GM18907 (cell line): Measurements from ENCODE around the gene SYPL1.

Experiments used
- ATAC-seq: cut with Tn5 transposase; IDR thresholded peaks from one replicate; pipeline ENCODE4 v1.9.1; 2021; ENCODE audit warnings: mild to moderate bottlenecking, moderate library complexity; ENCODE audit not compliant: unreplicated experiment

Gene SYPL1

DNA sequence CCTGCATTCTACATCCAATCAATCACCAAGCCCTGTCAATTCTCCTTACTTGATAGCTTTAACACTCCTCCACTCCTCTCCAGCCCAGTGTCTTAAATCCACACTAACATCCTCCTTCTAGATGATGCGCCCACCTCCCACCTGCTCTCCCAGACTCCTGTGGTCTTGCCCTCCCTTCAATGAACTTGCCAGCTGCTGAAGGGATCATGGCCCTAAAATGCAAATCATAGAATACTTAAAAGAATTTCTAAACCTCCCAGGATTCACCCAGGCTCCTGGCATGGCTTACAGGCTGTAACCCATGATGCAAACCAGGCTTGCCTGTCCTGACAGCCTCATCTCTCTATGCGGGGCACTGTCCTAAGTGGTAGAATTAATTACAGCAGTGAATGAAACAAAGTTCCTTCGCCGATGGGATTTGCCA, 43.6 kb downstream of the SYPL1 start:
- ATAC-seq, result no peak

DNA sequence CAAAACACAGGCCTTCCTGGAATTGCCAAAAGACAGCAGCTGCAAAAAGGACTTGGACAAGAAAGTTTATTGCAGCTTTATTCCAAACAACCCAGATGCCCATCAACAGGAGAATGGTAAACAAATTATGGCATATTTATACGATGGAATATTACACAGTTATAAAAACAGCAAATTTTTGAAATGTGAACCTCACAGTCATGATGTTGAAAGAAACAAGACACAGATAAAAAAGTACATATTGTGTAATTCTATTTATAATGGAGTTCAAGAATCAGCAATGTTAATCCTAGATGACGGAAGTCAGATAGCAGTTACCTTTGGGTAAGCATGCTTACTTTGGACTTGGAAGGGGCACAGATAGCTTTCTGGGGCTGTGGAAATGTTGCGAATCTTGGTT, 44.4 kb downstream of the SYPL1 start:
- no peak for ATAC-seq

DNA sequence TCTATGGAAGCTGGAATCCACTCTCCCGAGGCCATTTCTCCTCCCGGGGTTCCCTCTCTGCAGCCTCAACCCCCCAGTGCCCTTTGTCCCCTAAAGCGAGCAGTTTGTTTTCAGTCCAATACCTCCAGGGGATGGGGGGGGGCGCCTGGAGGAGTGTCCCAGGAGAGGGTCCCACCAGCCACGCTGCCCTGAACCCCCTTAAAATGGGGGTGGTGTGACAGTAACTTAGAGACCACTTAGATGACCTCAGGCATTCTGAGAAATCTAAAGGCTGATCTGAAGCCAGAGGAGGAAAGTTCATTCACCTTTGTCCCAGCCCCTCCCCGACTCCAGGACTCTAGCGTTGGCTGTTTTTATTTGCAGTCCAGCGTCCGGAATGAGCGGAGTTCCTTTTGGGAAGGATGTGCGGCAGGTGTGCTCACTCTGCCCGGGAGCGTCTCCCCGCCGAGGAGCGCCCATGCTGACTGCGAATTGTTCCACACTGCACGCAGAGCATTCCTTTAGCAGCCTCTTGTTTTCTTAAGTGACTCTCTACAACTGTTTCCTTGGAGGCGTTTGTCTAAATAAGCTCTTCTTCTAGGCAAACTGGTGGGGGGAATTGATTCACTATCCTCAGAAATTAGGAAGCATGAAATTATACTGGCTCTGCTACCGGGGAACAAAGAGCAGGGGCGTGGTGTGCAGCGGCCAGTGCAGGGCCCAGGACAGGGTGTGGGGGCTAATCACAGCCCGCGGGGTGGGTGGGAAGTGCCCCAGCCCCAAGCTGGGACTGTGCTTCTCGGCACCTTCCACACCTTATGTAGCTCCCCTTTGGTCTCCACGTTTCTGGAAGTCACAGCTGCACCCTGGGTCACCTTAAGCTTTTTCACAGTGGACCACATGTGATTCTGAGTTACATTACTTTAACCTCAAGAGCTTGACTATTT, 46.3 kb downstream of the SYPL1 start:
- no peak for ATAC-seq

DNA sequence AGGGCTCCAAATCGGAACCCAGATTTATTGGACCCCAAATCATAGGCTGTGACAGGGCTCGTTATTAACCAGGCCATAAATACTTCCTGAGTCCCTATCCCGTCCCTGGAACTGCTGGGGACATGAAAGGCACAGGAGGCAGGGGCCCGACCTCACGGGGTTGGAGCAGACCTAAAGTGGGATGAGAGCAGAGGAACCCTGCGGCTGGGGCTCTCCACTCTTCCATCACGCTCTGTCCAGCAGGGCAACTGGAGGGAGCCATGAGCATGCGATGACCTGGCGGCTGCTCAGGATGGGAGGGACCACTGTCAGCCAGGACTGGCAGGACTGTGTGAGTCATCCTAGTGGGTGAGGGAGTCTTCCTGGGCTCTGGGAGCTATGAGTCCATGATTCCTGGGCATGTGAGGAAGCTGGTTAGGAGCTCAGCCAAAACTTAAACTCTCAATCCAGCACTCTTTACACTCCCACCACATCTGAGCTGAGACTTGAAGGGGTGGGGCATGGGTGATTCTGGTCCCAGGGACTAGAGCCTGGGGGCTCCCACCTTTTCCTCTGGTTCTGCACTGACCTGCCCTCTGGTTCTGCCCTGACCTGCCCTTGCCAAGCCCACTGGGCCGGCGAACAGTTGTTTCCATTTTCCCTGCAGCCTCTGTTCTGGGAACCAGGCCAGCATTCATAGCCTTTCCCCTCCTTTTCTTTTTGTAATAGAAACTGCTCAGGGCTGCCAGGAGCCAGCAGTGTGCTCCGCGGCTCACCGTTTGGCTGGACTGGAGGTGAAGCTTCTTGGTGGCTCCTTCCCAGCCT, 47.1 kb downstream of the SYPL1 start:
- ATAC-seq, result no peak

DNA sequence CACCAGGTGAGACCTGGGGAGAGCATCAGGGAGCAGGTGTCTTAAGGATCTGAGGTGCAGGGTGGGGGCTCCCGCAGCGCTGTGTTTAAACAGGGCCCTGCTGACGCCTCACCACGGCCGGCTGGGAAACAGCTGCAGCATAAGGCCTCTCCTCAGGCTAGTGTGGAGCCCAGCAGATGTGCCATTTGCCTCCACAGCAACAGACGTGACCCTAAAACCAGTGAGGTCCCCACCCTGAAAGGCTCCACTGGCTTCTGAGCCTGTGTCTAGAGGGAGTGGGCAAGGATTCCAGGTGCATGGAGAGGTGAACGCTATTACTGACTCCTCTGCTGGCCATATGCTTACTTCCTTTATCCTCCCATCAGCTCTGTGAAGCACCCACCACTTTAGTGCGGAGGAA, 47.8 kb downstream of the SYPL1 start:
- no peak for ATAC-seq

DNA sequence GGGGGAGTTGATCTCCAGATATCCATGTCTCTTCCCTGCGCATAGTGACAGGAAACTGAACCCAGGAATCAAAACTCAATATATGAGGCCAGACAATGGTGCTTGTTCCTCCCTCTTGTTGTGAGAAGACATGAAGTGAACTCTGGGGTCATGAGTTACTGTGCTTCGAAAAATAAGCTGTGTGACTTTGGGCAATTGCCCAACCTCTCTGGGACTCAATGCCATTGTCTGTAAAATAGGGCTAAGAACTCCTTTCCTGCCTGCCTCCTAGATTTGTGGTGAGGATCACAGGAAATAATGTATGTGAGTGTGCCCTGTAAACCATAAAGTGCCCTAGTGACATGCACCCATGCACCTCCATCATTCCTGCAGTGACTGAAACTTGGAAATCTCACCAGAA, 48.4 kb downstream of the SYPL1 start:
- ATAC-seq, result no peak

DNA sequence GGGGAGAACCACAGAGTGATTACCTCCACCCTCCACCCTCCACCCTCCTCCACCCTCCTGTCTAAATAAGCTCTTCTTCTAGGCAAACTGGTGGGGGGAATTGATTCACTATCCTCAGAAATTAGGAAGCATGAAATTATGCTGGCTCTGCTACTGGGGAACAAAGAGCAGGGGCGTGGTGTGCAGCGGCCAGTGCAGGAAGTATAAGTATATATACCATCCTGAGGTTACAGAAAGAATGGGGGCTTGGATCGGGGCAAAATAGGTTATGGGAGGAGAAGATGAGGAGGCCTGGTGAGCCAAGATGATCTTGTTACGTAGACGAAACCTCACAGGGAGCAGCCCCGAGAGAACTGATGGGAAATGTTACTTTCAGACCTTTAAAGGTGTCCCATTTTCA, 49.1 kb downstream of the SYPL1 start:
- ATAC-seq, result no peak

DNA sequence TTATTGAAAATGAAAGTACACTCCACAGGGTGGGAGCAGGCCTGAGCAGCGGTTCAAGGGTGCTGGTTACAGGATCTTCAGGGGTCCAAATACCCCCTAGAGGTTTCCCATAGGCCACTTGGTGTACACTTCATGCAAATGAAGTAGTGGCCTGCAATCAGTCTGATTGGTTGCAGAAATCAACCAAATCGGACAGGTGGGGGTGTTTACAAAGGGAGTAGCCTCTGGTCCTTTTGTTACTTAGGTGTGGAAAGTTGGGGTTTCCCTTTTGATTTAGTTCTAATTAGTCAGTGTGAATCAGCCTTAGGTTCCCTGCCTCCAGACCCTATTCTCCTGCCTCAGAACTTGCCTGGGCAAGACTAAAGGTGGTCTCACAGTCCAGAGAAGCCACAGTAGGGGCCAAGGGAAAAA, 49.6 kb downstream of the SYPL1 start:
- no peak for ATAC-seq

DNA sequence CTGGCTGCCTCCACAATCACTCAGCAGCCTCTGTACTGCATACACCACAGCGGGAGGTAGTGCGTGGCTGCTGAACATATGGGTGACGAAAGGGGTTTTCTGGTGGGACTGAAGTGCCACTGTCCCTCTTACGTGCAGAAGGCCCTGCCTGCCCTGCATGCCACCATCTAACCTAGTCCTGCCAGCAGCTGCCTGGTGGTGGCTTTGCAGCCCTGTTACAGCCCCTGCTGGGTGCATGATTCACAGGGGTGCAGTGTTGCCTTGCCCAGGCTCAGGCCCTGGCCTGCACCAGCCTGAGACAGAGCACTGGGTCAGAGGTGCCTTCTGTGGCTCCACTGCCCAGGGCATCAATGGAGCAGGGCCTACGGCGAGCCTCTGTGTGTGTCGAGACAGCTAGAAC, 50.1 kb downstream of the SYPL1 start:
- ATAC-seq, result no peak

DNA sequence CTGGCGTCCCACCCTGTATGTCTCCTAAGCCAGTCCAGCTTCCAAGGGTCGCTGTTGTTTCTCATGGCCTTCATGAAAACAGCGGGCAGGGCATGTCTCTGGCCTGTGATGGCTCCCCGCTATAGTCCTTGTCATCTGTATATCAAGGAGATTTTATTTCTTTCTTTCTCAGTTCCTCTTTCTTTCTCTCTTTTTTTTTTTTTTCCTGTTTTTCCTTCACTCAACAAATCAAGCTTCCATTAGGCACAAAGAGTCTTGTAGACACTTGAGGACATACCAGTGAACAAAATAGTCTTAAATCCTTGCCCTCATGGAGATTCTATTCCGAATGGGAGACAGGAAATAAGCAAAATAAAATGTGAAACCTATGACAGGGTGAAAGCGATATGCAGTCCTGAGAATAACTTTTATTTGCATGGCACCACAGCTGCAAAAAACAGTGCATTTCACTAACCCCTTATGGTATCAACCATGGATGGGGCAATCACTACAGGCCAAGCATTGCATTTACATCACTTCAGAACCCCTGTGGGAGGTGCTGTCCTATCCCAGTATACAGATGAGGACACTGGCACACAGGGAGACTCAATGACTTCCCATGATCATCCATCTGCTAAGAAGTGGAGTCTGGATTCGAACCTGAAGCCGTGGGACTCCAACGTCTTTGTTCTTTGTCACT, 50.7 kb downstream of the SYPL1 start:
- ATAC-seq, result peak; percentile 27

DNA sequence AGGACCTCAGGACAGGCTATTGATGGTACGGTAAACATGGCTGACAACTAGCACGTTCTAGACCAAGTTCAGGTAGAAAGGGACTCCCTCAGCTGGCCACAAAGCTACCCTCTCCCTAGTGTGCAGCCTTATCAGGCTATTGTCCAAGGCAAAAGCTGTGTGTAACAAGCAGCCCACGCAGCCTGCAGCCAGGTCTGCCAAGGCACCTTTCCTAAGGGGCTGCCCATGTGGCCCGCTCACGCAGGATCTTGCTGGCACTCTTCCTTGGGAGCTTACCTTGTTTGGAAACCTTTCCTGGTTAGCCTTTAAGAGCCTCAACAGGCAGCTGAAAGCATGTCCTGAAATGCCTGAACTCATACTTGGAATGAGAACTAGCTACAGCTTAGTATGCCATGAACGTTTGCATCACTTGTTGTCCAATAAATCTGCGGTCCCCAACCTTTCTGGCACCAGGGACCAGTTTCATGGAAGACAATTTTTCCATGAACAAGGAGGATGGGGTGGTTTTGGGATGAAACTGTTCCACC, 51.7 kb downstream of the SYPL1 start:
- no peak for ATAC-seq

DNA sequence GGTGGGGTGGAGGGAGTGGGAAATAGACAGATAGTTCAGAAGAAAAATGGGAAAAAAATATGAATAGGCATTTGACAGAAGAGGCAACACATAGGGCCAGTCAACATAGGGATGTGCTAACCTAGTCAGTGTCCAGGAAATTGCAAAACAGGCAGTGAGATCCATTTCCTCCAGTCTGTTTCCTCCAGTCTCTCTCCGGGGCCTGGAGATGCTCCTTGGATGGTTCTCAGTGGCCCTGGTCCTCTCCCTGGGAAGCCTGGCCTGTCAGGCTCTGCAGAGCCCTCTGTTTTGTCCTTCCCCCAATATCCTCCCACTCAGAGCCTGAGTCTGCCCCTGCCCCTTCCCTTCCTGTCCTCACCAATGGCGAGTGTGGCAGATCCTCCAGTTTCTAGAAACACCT, 52.6 kb downstream of the SYPL1 start:
- no peak for ATAC-seq

DNA sequence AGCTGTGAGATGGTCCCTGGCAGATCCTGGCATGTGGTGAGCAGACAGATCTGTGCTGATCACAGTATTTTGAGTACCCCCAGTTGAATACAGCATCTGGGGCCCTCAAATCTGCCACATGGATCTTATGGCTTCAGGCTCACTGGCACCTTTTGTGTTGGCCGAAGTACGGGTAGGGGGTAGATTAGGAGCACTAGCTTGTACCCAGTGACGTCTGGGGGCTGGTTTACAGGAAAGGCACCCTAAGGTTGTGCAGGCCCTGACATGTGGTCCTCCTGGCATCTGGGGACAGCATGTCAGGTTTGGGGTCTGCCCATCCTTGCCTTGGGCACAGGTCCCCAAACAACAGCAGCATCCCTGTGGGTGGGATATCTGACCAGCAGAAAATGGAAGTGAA, 53.2 kb downstream of the SYPL1 start:
- ATAC-seq, result no peak

DNA sequence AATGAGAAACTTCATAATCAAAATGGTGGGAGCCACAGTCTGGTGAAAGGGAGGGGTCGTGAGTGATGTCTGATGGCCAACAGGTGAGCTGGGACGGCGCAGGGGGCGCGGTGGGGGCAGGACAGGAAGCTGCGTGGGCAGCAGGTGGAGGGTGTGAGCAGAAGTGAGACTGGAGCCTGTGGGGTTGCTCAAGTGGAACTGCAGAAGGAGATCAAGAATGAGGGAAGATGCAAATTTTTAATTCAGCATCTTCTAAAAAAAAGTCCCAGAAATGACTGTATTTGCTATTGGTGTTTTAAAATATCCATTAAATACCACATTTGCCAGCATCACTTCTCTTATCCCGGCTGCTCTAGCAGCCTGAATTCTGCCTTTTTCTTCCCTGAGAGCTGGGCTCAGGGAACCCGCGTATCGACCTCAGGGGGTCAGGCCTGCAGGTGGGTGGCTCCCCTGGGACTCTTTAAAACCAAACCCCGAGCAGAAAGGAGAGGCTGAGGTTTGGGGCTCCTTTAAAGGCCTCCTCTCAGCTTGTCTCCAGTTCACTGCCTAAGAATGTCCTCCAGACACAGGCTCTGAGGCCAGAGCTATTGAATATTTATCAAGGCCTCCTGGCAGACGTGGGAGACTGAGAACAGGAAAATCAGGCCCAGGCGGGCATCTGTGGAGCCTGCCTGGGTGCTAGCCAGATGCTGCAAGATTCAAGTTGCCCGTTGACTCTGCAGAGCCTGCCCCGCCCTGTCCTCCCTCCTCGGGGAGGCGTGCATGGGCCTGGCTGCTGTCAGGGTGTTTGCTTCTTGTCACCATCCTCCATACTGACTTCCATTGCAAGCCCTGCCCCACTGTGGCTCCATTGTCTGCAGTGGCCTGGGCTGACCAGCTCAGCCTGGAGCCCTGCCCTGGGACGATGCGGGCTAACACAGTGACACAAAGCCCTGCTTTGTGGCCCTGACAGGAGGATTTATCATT, 53.9 kb downstream of the SYPL1 start:
- peak; percentile 69 for ATAC-seq

DNA sequence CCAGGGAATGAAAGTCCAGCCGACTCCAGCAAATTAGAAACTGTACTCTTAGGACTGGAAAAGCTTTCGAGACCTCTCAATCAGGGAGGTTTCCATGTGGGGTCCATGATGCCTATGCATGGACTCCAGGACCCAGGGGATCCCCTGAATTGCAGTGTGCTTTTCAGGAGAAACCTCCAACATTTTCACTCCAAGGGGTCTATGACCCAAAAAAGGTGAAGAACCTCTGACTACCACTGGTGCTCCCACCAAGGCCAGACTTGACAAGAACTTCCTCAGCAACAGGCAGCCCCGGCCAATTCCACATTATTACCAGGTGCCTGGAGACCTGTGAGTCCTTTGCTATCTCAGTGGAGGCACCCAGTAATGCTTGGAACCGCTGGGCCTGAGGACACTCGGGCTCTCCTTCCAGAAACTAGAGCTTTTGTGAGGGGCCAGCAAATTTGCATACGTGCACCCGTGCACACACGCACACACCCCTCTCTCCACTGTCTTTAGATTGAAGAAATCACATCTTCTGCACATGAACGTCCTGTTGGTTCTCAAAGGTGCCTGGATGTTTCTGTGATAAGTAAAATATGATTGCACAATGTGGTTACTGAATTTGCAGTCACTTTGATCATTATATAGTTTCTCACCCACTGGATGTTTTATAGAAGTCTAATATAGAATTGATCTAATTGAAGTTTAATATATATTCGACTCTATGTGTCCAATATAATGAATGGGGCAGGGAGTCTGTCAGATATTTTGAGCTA, 54.7 kb downstream of the SYPL1 start:
- ATAC-seq, result no peak

DNA sequence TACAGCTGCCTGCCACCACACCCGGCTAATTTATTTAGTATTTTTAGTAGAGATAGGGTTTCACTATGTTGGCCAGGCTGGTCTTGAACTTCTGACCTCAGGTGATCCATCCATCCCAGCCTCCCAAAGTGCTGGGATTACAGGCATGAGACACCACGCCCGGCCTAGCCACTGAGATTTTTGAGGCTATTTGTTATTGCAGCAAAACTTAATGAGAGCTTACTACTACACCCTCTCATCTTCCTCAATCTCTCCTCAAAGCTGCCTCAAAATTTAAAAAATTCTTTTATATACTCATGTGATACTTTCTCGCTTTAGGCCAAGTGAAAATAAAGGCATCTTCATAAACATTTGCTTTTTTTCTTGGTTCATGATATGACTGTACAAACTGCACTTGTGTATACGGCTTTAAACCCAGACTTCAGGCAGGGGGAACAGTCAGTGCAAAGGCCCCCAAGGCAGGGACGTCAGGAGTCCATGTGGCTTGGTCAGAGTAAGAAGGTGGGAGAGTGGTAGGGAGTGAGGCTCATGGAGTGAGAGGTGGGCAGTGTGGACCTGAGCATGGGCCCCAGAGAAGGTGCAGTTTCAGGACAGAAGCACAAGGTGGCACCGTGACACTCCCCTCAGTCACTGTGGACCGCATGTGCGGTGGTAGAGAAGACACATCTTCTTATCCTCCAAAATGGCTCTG, 55.5 kb downstream of the SYPL1 start:
- peak; percentile 39 for ATAC-seq

DNA sequence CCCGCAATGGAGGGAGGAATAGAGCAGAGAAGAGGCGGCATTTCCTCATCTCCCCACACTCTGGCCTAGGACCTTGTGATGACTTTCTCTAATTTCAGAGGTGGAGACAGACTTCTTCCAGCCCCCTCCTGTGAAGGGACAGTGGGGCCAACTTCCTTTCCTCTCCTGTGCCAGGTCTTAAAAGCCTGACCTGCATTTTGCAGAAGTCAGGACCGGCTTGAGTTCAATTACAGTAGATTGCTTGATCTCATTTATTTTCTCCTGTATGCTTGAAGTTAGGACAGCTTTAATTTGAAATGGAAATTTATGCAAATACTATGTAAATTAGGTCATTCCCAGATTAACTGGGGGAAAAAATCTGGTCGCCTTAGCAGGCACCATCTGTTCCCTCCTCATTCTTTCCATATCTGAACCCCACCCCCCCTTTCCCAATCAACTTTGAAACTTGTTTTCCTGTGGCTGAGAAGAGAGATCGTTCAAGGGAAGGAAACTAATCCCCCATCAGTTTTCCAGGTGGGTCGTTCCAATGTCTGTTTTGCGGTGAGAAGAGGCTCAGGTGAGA, 57.1 kb downstream of the SYPL1 start:
- ATAC-seq, result no peak

DNA sequence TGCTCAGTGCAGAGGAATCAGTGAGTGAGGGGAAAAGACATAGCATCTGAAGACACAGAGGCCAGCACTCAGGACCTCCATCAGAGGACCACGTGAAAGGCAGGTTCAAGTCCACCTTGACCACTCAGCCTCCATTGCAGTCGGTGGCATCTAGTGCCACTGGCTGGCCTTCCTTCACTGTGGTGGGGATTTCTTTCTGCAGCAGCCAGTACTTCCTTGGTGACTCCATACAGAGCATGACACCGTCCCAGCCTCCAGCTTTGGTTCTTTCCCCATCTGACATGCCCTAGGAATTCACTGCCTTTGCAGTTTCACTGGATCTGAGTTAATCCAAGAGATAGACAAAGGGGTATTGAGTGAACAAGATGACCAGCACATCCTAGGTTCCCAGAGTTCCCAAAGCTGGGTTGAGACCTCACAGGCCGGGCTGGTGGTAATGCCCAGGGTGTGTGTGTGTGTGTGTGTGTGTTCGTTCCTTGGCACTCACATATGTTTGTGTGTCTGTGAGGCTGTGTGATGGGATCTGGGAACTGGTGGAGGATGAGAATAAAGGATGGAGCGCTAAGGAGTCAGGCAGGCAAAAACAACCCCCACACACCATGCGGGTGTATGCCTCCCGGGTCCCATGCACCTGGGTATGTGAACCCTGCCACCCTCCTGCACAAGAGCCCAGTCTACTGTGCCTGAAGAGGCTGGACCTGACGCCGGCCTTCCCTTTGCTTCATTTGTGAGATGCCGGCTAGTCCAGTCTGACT, 57.8 kb downstream of the SYPL1 start:
- no peak for ATAC-seq
